CD4-positive, alpha-beta T cell treated with Interleukin-1 beta for 1 hour (primary cell): ENCODE results near the gene CDH10.

Experiments used
- DNase-seq, 2 donors: peaks; one replicate each; pipeline ENCODE4 v3.0.0-alpha.2; 2020 to 2022

CDH10 gene

GRCh38 chr5:24595329-24595728, 49.4 kb downstream of the CDH10 start:
- DNase-seq = no peak

- DNase-seq = no peak
Measured at GRCh38 chr5:24591426-24591825, 53.4 kb downstream of the CDH10 start.

GRCh38 chr5:24589566-24589965, 55.2 kb downstream of the CDH10 start:
- no peak for DNase-seq

GRCh38 chr5:24585751-24586150, 59.0 kb downstream of the CDH10 start:
- DNase-seq = no peak

GRCh38 chr5:24571302-24571701, 73.5 kb downstream of the CDH10 start:
- no peak for DNase-seq

GRCh38 chr5:24566933-24567332, 77.8 kb downstream of the CDH10 start:
- DNase-seq = no peak

GRCh38 chr5:24555229-24555628, 89.5 kb downstream of the CDH10 start:
- no peak for DNase-seq

- DNase-seq = no peak
Measured at GRCh38 chr5:24547132-24547531, 97.6 kb downstream of the CDH10 start.

GRCh38 chr5:24539613-24540012, 105.2 kb downstream of the CDH10 start:
- no peak for DNase-seq

- no peak for DNase-seq
Measured at GRCh38 chr5:24538346-24538745, 106.4 kb downstream of the CDH10 start.

- DNase-seq = no peak
Measured at GRCh38 chr5:24535646-24536045, 109.1 kb downstream of the CDH10 start.

- DNase-seq = no peak
Measured at GRCh38 chr5:24530906-24531305, 113.9 kb downstream of the CDH10 start.

GRCh38 chr5:24525414-24525813, 119.4 kb downstream of the CDH10 start:
- DNase-seq = no peak

GRCh38 chr5:24512423-24512822, 132.4 kb downstream of the CDH10 start:
- DNase-seq = no peak

- DNase-seq = no peak
Measured at GRCh38 chr5:24510523-24510988, 134.2 kb downstream of the CDH10 start.

- DNase-seq = no peak
Measured at GRCh38 chr5:24509943-24510342, 134.8 kb downstream of the CDH10 start.

GRCh38 chr5:24505258-24505657, 139.5 kb downstream of the CDH10 start:
- DNase-seq = no peak

GRCh38 chr5:24497591-24498157, 147.1 kb downstream of the CDH10 start:
- no peak for DNase-seq

GRCh38 chr5:24497145-24497544, 147.6 kb downstream of the CDH10 start:
- no peak for DNase-seq

GRCh38 chr5:24496268-24496667, 148.5 kb downstream of the CDH10 start:
- DNase-seq = no peak

GRCh38 chr5:24492229-24492628, 152.5 kb downstream of the CDH10 start:
- DNase-seq = no peak

GRCh38 chr5:24491490-24491889, 153.3 kb downstream of the CDH10 start:
- DNase-seq = no peak

GRCh38 chr5:24487368-24488229, 157.2 kb downstream of the CDH10 start:
- DNase-seq = no peak

- no peak for DNase-seq
Measured at GRCh38 chr5:24480952-24481351, 163.8 kb downstream of the CDH10 start.

- no peak for DNase-seq
Measured at GRCh38 chr5:24477958-24478357, 166.8 kb downstream of the CDH10 start.
